ENCODE data around the gene PLSCR1.
"Not testable (repeated sequence)": the region's sequence is repeated elsewhere in the genome, so short reads cannot be mapped to it uniquely, and the experiment has no call there.

Gene PLSCR1

DNA sequence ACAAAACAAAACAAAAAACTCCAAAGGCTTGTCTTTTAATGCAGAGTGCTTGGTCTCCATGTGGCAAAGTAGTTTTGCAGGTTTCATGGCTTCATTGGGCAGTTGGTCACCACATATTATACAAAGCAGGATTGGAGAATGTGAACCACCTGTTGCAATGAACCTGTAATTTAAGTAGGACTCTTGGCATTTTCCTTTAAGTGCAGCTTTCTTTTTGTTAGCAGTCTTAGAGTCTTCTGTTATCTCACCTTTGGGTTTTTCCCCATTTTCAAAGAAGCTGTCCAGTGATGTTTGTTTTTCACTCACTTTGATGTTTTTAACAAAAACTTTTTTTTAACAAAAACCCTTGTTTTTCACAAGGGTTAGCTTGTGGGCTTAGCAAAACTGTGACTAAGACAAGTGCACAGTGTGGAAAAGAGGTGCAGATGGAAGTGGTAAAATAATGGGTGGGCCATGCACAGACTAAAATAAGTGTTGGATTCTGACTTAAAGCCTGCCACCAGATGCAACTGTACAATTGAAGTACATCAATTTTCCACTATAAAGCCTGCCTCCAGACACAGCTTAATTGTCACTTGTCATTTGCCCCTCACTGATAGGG is 2.9 kb upstream of the PLSCR1 start:
- no peak for DNase-seq

DNA sequence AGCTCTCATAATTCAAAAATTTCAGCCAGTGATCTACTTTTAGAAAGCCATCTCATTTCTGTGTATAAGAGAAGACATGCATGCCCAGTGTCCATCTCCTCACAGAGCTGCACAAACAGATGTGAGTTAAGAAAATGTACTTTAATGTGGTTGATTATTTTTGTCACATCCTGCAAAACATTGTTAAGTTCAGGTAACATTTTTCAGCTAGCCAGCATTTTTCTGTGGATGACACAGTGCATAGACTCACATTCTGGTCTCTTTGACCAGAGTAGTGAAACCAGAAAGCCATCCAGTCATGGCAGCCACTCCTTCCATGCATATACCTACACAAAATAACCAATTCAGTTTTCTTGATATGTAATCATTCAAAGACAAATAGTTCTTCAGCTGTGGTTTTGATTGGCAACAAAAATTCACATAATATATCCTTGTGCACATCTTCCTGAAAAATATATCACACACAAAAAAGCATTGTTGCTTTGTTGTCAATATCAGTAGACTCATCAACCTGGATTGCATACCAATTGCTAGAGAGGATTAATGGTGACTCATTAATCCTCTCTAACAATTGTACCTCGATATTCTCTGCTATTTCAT is 2.1 kb upstream of the PLSCR1 start:
- no peak for DNase-seq

DNA sequence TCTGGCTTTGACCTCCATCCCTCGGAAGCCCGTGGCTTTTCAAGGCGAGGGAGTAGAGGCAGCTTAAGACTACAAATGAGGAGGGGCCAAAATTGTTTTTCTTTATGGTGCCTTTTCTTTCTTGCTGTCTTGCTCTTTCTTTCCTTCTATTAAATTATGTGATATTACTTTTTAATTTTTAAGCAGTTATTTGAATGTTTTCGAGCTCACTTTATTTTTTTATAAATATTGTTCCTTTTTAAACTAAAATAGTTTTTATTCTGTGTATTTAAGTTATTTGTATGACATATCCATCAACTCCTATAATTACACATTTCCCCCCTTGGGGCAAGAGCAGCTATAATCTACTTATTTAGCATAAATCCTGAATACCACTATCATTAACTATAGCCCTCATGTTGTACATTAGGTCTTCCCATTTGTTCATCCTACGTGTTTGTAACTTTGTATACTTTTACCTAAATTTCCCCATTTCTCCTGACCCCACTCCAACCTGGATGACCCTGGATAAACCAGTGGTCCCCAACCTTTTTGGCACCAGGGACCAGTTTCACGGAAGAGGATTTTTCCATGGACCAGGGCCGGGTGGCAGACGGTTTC is 622 bp upstream of the PLSCR1 start:
- no peak for DNase-seq

DNA sequence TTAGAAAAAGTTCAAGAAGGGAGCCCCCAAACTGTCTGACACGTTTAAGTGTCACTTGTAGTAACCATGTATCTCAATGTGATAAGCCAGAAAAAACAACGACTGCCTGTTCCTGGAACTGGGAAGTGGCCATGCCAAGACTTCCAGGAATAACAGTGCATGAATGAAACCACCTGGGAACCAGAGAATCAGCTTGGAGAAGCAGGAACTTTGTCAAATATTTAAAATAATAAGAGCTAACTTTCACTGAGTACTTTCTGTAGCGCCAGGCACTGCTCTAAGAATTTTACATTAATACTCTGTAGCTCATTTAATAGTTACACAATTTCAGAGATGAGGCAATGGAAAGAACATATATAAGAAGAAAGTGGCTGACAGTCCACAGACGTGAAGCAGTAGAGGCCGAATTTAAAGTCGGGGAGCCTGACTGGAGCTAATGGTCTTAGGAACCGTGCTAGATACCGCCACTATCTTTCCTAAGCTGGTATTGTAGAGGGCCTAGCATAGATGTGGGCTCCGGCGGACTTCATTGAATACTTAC is 876 bp downstream of the PLSCR1 start:
- DNase-seq = peak in 1 of 2 experiments; percentile 30

DNA sequence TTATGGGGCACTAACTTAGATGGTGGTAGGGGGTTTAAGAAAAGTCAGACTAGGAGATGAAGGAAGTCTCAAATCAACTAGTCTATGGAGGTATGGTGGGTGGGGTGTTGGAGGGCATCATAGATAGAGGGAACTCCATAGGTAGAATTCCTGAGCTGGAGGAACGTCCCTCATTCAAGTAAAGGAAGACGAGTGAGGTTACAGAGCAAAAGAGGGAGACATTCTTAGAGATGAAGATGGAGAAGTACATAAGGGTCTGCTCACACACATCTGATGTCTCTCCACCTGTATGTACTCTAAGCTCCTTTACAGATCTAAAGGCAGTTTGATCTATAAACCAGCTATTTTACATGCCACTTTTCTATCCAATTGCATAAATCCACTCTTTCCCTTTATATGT is 1.4 kb downstream of the PLSCR1 start:
- DNase-seq = peak in 1 of 2 experiments; percentile 15

DNA sequence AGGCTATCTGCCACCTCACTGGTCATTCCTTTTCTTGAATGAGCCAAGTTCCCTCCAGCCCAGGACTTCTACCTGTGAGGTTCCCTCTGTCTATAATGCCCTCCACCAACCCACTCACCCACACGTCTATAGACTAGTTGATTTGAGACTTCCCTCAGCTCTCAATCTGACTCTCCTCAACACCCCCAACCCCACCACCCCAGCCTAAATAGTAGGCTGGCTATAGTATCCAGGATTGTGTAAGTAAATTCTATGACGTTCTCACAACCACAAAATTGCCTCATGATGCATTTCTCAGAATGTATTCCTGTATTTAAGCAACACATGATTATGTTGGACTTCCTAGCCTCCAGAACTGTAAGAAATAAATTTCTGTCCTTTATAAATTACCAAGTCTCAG is 2.2 kb downstream of the PLSCR1 start:
- DNase-seq = no peak

DNA sequence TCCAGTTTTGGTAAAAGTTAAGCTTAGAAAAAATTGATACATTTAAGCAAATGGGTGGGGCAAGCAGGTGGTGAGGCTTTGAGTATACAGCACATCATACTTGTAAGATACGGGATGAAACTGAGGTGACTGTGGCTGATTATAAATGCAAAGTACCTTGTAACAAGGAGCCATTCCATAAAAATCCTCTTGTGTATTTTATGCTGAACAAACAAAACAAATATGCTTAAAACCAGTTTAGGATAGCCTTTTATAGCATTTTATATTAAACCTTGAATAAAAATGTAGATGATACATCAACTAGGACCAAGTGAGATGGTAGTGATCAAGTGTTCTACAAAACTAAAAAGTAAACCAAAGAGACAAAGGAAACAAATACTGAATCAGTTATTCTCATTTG is 3.4 kb downstream of the PLSCR1 start:
- no peak for DNase-seq

DNA sequence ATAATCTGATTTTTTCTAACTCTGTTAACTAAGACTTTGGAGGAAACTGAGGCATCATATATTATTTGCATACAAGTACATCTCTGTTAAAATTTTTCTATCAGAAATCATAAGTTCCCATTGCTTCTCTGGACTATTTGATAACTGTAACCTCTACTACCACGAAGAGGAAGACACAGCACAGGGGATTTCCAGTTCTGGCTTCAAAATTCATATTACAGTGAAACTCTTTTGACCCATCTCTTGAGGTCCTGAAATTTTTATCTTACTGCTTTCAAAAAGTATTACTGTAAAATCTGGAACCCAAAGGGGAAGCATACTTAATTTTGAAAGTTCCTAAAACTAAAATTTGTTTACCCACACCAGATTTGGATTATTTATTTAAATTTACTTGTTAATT is 4.2 kb downstream of the PLSCR1 start:
- no peak for DNase-seq

DNA sequence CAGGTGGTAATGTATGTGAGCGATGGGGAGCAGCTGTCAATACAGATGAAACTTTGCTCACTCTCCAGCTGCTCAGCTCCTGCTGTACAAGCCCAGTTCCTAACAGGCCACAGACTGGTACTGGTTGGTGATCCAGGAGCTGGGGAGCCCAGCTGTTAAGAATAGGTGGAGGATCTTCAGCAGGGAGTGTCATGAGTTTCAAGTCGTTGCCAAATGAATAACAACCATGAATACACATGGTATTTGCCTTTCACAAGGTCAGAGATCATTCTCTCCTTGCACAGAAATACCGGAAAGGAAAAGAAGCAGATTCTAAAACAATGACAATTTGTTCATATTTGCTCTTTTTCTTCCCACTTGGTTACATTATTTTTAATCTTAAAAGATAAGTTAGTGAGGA is 5.1 kb downstream of the PLSCR1 start:
- DNase-seq = no peak

DNA sequence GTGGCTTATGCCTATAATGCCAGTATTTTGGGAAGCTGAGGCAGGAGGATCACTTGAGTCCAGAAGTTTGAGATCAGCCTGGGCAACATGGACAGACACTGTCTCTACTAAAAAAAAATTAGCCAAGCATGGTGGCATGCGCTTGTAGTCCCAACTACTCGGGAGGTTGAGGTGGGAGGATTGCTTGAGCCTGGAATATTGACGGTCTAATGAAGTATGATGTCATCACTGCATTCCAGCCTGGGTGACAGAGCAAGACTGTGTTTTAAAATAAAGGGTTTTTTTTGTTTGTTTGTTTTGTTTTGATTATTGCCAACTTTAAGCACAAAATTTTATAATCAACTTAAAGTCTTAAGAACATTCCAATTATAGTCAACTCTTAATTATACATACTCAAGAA is 6.8 kb downstream of the PLSCR1 start:
- no peak for DNase-seq

DNA sequence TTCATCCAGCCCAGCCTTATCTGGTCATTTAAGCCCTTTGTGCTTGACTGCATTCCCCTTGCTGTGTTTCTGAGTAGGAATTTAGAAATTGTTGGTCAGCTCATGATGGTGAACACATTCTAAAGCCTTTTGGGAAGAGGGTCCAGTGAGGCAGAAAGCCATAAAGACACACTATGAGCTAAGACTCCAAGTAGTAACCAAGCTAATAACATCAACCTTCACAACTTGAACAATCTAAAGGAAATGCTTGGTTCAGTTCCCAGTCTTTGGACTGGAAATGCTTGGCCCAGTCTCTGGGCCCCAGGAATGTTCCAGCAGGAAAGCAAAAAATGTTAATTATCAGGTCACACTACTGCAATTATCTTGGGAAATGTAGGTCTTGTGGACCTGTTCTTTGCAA is 7.7 kb downstream of the PLSCR1 start:
- no peak for DNase-seq

DNA sequence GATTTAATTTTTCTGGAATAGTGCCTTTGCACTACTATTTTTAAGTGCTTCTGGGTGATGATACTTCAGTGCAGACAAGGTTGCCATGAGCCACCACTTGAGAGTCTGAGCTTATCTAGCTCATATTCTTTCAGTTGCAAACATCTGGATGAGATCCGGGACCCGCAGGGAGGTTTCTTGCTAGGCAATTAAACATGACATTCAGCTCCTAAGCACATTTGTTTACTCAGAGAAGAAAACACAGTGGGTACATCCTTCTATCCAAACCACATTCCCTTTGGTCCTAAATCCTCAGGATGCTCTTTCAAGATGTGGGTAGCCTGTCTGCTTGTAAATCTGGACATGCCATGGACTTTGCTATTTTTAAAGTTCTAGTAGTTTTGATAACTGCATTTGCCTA is 12.0 kb downstream of the PLSCR1 start:
- DNase-seq = no peak

DNA sequence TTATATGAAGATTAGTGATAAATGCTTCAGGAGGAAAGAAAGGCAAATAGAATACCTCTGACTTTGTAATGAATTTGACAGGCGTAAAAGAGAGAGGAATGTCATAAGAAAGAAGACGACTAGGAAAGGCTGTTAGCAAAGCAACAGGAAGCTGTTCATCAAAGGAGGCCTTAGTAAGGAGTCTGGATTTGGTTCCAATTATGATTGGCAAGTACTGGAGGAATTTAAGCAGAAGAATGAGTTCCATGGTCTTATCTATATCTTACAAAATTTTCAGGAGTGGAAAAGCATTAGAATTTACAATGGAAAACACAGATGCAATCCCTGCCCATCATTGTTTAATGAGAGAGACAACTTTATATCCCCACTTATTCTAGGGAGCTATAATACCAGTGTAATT is 13.8 kb downstream of the PLSCR1 start:
- no peak for DNase-seq

DNA sequence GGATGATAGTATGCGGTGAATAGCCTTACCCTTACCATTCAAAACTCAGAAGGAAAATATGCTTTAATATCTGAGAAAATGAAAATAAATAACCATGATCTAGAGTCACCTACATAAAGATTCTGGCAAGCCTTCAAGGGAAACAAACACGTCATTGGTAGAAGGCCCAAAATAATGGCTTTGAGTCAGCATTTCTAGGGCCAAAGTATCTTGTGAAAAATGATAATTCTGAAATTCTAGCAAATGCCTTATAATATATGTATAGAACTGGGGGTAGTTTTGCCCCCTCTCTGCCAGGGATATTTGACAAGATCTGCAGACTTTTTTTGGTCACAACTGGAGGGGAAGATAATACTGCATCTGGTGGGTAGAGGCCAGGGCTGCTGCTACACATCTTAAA is 15.4 kb downstream of the PLSCR1 start:
- DNase-seq = no peak

DNA sequence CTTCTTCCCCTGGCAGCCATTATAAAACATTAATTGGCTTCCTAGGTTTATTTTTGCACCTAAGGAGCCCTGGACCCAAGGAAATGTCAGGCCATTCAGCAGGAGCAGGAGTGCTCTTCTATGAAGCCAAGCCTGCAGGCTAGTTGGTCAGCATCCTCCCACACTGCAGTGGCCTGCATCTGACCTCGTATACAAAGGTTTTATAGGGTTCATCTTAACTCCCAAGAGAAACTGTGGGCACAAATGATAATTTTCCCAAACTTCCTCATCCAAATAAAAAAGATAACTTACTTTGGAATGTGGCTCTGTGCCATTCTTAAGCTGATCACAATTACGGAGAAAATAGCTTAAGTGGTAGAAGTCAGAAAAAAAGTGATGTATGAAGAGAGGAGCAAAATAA is 19.4 kb downstream of the PLSCR1 start:
- DNase-seq = no peak

DNA sequence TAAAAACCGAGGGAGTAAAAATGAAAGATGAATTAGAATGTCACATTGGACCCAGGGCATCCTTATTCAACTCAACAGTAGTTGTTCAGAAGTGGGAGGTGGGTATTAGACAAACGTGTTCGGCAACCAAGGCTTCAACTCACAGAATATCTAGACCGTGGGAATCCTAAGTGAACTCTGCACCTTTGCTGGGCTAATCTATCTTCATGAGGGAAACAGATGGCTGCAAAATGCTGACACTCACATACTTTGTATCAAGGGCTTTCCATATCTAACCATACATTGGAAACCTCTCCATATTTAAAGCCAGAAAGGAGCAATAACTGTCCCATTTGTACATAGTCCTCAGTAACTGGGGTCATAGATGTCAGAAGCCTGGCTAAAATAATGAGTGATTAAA is 20.9 kb downstream of the PLSCR1 start:
- DNase-seq = no peak

DNA sequence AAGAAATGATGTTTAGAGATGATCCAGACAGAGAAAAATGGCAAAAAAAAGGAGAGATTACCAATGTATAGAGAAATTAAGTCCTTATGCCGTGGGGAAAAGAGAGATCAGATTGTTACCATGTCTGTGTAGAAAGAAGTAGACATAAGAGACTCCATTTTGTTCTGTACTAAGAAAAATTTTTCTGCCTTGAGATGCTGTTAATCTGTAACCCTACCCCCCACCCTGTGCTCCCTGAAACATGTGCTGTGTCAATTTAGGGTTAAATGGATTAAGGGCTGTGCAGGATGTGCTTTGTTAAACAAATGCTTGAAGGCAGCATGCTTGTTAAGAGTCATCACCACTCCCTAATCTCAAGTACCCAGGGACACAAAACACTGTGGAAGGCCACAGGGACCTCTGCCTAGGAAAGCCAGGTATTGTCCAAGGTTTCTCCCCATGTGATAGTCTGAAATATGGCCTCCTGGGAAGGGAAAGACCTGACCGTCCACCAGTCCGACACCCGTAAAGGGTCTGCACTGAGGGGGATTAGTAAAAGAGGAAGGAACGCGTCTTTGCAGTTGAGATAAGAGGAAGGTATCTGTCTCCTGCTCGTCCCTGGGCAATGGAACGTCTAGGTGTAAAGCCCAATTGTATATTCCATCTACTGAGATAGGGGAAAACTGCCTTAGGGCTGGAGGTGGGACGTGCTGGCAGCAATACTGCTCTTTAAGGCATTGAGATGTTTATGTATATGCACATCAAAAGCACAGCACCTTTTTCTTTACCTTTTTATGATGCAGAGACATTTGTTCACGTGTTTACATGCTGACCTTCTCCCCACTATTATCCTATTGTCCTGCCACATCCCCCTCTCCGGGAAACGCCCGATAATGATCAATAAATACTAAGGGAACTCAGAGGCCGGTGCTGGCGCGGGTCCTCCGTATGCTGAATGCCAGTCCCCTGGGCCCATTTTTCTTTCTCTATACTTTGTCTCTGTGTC is 21.9 kb downstream of the PLSCR1 start:
- DNase-seq = not testable (repeated sequence)

DNA sequence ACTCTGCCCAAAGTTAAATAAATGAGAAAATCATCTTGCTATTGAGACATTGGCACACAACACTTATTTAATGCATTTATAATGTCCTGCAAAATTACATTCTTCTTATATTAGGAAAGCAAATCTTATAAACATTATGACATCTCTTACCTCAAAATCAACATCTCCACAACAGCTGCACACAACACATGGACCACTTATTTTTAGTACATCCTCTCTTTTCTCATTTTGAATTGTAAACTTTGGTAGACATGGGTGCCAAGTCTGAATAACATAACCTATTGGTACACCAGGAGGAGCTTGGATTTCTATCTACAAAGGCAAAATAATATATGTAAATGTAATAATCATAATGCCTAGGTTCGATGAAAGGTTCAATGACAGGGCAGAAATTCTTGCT is 23.0 kb downstream of the PLSCR1 start:
- no peak for DNase-seq

DNA sequence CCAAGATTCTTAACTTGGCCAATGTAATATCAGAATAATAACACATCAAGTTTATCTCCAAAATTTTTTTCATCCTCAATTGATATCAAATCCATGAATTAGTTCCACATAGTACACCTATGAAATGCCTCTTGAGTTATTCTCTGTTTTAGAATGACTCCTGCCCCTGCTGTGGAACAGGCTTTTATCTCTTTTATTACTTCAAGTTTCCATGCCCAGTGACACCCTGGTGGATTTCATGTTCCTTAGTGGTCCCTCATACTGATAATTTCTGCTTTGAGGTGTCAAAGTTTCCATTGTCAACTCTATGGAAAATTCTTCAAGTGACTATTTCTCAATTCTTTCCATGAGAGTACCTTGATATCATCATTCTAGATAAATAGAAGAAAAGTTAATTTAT is 24.6 kb downstream of the PLSCR1 start:
- no peak for DNase-seq

DNA sequence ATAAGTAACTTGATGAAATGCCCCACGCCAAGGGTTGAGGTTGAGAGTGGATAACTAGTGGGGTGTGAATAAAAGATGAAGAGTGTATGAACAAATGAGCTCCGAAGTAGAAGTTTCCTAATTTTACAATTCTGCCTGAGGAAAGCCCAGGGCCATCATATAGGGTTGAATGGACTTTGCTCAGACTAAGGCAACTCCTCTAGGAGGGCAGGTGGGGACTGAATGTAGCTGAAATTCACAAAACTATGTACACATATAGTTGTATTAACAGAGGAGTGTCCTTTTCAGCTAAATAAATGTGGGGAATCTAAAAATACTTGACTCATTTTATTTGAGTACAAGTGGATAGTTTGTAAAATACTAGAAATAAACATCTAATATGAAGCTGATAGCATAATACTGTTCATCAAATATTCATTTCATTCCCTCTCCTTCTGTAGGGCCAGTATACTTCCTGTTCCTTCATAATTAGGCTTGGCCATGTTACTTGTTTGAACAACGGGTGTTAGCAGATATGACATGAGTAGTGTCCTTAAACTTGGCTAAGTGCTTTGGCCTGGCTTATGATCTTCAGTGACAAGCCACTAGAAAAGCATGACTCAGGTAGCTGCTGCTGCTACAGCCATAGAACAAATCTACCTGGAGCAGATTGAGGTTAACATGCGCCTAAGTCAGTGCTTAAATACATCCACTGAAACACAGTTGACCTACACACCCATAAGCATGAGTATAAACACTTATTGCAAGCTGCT is 26.5 kb downstream of the PLSCR1 start:
- DNase-seq = no peak

DNA sequence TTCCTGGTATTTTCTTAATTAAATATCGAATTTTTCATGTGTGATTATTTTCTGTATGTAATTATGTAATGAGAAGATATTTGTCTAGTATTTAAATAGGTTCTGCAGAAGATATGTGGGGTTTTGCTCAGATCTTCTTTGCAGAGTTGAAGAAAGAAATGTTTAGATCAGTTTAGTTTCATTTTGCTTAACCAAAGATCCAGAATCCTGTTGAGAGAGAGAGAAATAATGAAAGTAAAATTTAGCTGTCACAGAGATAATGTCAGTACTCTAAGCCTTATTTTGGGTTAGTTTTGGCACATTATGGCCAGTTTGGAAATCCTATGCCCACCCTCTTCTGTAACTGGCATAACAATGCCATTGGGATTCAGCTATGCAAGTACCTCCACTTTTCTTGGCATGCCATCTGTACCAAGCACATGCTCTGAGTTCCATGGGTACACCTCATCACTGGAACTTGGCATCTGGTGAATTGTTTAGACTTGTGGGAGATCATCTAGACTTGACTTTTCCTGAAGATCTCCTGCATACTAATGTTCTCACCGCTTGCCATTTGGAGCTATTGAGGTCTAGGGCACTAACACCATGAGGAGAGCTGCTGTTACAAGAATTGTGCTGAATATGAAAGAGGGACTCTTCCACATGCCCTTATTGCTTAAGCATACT is 30.9 kb downstream of the PLSCR1 start:
- peak in 1 of 2 experiments; percentile 9 for DNase-seq

Data from SW 1271 (cell line).